Activated CD8-positive, alpha-beta memory T cell treated with anti-CD3 and anti-CD28 coated beads, Interleukin-2, amount 50 U/mL, for 48 hours (primary cell): ENCODE measurements around the gene DMKN.

Experiments used
- DNase-seq: peaks from one replicate; pipeline ENCODE4 v3.0.0-alpha.2; 2020

DMKN gene

DNA sequence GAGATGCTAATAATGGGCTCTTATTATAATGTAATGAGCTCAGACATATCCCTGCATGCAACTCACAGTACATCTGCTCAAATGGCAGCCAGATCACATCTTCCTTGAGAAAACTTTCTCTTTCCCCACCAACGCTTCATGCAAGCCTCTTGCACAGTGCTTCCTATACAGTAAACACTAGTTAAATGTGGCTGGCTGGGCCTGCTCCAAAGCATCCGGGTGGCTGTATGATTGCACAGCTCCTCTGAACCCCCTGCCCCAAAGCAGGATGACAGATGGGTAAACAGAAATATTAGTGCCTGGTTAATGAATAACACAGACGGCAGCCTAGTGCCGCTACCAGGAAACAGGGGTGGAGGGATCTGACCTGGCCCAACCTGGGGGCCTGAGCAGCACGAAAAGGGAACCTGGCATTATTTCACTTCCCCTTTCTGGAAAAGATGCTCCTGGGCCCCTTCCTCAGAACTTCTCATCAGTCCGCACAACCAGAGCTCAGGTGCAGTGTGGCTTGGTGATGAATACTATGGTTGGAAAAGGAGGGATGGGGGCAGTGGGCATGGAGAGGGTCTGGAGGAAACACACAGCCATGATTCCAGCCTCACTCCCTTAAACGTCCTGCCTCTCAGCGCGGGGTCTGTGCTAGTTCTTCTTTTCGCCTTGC lies 54.6 kb downstream of the DMKN start:
- no peak for DNase-seq

DNA sequence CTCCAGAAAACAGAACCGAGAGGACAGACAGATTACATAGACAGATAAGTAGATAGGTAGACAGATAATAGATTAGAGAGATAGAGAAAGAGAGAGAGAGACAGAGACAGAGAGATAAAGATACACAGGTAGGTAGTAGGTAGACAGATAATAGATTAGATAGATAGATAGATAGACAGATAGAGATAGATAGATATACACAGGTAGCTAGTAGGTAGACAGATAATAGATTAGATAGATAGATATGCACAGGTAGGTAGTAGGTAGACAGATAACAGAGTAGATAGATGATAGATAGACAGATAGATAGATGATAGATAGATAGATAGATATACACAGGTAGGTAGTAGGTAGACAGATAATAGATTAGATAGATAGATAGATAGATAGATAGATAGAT lies 55.3 kb downstream of the DMKN start:
- no peak for DNase-seq

DNA sequence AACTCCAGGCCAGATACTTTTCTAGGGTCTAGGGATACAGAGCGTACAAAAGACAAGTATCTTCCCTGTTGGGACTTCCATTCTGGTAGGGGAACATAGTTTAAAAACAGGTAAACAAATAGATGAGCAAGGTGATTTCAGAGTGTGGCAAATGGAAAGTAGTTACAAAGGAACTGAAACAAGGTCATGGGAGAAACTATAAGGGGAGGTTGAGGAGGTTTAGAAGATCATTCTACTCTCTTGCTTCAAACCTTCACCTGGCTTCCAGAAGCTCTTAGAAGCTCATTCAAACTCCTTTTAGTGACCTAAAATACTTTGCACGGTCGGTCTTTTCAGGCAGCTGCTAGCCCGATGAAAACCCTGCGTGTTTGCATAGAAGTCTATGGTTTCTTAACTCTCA lies 56.3 kb downstream of the DMKN start:
- no peak for DNase-seq

- DNase-seq: no peak
These were observed 57.7 kb downstream of the DMKN start for GRCh38 chr19:35455616-35456201.

DNA sequence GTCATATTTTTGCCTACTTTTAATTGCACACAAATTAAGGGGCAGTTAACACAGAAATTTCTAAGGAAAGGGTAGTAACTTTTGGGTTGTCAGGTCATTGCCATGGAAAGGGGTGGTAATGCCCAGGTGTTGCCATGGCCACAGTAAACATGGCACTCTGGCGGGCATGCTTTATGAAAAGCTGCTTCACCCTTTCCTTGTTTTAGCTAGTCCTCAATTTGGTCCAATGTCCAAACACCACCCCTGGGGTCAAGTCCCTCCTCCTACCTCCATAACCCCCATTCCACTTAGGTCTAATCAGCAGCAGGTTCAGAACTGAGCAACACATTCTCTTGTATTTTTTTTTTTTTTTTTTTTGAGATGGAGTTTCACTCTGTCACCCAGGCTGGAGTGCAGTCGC lies 58.8 kb downstream of the DMKN start:
- no peak for DNase-seq

GRCh38 chr19:35451338-35452096 lies 61.9 kb downstream of the DMKN start:
- DNase-seq: no peak

GRCh38 chr19:35449359-35450043 lies 63.9 kb downstream of the DMKN start:
- DNase-seq: no peak

DNA sequence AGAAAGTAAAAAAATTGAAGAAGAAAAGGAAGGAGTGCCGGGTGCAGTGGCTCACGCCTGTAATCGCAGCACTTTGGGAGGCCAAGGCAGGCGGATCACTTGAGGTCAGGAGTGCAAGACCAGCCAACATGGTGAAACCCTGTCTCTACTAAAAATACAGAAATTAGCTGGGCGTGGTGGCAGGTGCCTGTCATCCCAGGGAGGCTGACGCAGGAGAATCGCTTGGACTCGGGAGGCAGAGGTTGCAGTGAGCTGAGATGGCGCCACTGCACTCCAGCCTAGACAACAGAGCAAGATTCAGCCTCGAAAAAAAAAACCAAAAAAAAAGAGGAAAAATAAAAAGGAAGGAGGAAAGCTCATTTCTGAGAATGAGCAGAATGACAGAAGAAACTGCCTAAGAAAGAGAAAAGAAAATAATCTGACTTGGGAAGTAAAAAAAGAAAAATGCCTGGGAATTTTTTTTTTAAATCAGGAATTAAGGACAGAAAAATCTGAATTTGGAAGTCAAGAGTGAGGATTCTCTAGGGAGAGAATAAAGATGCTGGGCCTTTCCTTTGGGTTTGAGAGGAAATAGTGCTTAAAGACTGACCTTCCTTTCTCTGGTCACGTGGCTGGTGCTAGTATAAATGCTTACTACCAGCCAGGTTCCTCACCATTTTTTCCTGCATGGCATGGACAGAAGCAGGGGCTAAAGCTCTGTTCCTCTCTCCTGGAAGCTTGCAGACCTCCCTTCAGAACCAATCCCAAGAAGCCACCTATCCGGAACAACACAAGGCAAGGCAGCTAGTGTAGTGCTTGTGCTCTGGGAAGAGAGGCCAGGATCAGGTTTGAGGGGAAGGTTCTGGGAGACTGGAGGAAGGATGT lies 65.6 kb downstream of the DMKN start, which contains the start of gene FFAR2:
TSS of gene FFAR2 (plus strand) at position 652 of the 864 bp plus-strand sequence. CDS start 1,458 bp downstream, outside the sequence.
- no peak for DNase-seq
